ENCODE measurements around the gene AKT1. TPM values are rescaled to one million over a fixed set of nuclear protein-coding genes. Genes with fewer than 3 reads are reported as not detected.

Gene AKT1
- total and polyA plus RNA-seq, 2 of the 13 experiments (the other 11 are each of a cell fraction or from before 2014, with no cell fraction given) = 96.2 to 116 TPM

GRCh38 chr14:104795781-104796686, 486 bp upstream of the AKT1 start (continued):
- no peak for TF ChIP-seq ZBTB40 (IDR thresholded peaks at IDR 0.05)
- TF ChIP-seq ZBTB40 (CRISPR knock-in tag; IDR thresholded peaks at IDR 0.05) = no peak
- TF ChIP-seq ZNF496 (CRISPR knock-in tag; IDR thresholded peaks at IDR 0.05; ENCODE audit: insufficient replicate concordance) = no peak
- no peak for TF ChIP-seq DRAP1 (CRISPR knock-in tag; IDR thresholded peaks at IDR 0.05)
- TF ChIP-seq GPBP1L1 (CRISPR knock-in tag; IDR thresholded peaks at IDR 0.05) = no peak
- no peak for TF ChIP-seq SIX1 (CRISPR knock-in tag; IDR thresholded peaks at IDR 0.05; ENCODE audit: borderline replicate concordance)
- no peak for TF ChIP-seq CBFB (CRISPR knock-in tag; IDR thresholded peaks at IDR 0.05)
- TF ChIP-seq STAG1 (CRISPR knock-in tag; IDR thresholded peaks at IDR 0.05) = no peak
- TF ChIP-seq PATZ1 (CRISPR knock-in tag; IDR thresholded peaks at IDR 0.05) = peak; percentile 8; the same call in 1 of the 2 replicates
- no peak for TF ChIP-seq ZC3H4 (CRISPR knock-in tag; IDR thresholded peaks at IDR 0.05; ENCODE audit: borderline replicate concordance)
- TF ChIP-seq ZNF124 (CRISPR knock-in tag; IDR thresholded peaks at IDR 0.05) = no peak
- no peak for TF ChIP-seq ZNF280B (CRISPR knock-in tag; IDR thresholded peaks at IDR 0.05; ENCODE audit: borderline replicate concordance)
- TF ChIP-seq NR2C2 (CRISPR knock-in tag; IDR thresholded peaks at IDR 0.05; ENCODE audit: borderline replicate concordance) = peak; percentile 59
- TF ChIP-seq GATAD1 (CRISPR knock-in tag; IDR thresholded peaks at IDR 0.05) = 0 out of 2 replicates have a peak, but pooled peaks have one; percentile 18
